A172 (cell line): ENCODE results near the gene MROH8. TPM values are rescaled to one million over a fixed set of nuclear protein-coding genes. Genes with fewer than 3 reads are reported as not detected.

ENCODE experiments used
- DNase-seq: peaks from one replicate; pipeline ENCODE4 v3.0.0-alpha.2; 2015; ENCODE audit warnings: low spot score
- total RNA-seq: library from RNA; depleted of rRNA; stranded (reverse); fragments of >200 nt; shearing (Covaris generic); gene quantifications from 2 replicates; pipeline ENCODE4 v1.2.3, GENCODE V29; 2014

The MROH8 gene
- total RNA-seq, 1 experiment from 2014 or later = 9.3 TPM

DNA sequence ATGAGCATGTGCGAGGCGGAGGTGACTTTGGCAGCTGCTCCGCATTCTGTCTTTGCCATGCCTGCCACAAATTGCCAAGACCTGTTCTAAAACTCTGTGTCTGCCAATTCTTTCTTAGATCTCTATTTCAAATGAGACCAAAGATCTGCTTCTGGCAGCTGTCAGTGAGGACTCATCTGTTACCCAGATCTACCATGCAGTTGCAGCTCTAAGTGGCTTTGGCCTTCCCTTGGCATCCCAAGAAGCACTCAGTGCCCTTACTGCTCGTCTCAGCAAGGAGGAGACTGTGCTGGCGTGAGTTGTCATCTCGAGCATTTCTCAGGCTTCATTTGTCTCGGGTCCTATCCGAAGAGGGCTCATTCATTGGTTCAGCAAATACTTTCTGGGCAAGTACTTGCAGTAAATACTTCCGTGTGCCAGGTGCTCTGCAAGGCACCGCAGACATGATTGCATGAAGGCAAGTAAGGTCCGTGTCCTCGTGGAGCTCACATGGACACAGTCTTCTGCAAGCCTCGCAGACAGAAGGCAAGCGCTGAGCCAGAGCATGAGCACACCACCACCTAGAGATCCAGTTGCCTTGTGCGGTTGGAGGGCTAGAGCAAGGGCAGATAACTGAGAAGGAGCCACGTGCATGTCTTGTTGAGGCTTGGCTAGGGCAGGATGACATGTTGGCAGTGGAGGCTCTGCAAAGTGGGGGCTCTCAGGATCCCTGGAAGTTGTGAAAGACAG, 19.7 kb upstream of the MROH8 start:
- no peak for DNase-seq

DNA sequence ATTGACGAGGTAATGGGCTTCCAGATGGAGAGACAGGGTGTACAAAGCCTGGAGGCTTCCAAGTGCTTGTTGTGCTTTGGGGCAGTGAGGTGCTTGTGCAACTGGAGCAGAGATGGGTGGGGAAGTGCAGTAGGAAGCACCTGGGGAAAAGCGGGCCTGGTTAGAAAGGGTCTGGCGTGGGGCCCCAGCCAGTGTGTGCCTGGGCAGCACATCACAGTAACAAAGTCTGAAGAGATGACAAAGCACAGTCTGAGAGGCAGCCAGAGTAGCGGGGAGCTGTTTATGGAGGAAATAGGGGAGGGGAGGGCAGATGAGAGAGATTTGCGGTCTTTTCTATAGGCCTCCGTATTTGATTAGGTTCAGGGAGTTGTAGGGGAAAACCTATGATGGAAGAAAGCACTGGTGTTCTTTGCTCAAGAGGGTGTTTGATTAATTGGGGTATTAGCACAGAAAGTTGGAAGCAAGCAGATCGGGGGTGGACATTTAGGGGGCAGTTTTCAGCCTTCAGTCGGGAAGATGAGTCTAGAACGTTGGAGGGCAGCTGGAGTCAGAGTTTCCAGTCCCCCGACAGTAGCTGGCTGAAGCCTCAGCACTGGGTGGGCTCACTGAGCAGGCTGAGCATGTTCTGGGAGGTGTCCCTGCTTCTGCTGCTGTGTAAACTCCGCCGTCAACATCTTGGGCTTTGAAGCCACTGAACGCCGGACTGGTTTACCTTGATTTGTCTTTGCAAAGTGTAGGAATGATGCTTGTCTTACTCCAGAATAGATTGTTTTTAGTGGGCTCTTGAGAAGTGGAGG, 15.5 kb upstream of the MROH8 start:
- no peak for DNase-seq

DNA sequence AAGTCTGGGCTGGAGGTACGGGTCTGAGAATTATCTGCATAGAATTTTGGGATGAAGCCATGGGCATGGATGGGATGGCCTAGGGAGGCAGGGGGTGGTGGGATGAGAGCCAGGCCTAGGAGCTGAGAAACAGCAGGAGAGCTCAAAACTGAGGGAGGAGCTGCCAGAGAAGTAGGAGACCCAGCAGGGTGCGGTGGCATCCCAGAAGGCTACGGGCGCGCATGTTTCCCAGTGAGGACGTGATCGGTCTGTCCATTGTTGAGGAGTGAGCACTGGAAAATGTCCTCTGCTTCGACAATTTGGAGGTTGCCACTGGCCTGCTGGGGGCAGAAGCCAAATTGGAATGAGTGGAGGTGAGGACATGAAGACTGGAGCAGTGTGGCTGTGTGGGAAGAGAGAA, 14.5 kb upstream of the MROH8 start:
- DNase-seq = no peak

DNA sequence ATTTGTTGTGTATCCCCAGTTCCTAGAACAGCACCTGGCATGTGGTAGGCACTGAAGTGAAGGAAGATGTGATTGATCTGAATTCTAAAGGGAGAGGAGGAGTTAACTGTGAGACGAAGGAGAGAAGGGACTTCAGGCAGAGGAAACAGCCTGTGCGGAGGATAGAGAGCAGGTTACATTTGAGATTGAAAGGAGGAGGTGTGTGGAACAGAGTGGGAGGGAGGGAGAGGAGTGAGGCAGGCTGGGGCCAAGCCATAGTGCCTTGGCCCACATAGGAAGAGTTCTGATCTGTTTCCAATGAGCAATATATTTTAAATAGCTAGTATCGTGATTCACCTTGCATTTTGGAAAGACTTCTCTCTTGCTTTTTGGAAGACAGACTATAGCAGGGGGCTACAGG, 13.9 kb upstream of the MROH8 start:
- no peak for DNase-seq

DNA sequence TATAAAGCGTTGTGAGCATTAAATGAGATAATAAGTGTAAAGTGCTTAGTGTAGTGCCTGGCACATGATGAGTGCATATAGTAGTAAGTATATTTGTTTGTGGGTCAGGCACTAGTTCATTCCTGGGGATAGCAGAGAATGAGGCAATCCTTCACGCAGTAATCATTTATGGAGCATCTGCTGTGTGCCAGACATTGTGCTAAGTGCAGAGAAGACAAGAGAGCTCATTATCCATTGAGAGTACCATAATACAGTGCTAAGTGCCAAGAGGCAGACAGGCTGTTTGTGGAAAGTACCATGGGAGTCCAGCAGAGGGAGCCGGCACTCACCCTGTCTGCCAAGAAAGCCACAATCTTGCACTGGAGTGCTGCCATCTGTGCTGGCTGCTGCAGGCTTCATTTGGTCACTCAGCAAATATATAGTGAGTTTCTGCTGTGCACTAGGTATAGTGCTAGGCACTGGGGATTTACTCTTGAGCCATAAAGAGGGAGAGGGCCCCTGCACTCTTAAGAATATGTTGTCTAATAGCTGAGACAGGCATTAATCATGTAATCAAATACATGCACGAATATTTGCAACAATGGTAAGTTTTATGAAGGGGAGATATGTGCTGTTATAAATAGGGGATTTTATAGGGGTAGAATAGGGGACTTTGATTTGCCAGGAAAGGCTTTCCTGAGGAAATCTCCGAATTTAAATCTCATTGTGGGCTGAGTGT, 12.9 kb upstream of the MROH8 start:
- peak; percentile 86 for DNase-seq

DNA sequence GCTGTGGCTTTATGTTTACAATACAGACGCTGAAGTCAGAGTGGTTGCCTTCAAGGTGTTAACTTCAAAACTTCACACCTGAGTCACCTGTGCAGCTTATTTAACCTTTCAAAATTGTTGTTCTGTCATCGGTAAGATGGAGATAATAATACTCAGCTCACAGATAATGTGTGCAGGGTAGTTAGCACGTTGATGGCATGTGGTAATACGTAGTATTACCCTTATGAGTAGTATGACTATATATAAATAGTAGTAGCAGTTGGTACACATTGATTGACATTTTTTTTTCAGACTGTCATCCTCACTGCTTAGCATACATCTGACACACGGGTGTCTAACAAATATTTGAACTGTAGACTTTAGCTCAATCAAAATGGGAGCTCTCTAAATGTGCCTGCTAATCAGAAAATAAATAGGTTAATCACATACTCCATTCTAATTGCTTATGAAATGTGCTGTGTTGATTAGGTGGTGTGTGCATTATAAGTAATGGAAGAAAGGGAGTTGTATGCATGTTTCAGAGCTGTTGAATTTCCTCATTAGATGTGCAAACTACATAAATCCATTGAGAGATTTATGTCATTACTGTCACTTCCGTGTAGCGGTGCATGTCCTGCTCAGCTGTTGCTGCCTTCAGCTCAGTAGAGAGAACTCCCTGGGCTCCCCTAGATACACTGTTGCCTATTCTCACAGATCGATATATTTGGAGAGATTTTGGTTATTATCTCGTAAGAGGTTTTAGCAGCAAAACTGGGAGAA, 11.2 kb upstream of the MROH8 start:
- DNase-seq = no peak

DNA sequence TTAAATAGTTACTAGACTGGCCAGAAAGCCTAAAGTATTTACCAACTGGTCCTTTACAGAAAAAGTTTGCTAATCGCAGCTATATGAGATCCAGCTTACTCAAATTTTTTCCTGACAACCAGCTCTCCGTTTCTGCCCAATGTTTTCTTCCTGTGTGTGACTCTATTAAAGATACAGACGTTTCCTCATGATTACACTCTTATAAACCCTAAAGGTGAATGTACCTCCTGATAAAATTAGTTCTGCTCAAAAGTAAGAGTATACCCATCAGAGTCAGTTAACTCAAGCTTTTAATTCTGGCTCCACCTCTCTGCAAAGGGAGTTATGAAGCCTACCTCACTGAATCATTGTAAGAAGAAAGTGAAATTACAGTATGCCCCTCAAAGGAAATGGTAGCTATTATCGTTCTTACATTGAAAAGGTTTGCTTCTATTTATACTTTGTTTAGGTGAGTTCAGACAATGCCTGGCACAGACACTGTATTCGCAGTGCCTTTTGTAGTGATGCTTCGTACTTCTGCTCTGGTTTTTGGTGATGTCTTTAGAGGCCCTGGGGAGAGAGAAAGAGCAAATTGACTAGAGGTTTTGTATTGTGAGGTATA, 10.2 kb upstream of the MROH8 start:
- no peak for DNase-seq

DNA sequence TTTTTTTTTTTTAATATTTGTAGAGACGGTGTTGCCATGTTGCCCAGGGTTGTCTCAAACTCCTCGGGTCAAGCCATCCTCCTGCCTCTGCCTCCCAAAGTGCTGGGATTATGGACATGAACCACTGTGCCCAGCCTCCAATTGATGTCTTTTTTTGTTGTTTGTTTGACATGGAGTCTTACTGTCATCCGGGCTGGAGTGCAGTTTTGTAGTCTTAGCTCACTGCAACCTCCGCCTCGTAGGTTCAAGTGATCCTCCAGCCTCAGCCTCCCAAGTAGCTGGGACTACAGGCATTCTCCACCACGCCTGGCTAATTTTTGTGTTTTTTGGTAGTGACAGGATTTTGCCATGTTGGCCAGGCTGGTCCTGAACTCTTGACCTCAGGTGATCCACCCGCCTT, 9.4 kb upstream of the MROH8 start:
- DNase-seq = no peak

DNA sequence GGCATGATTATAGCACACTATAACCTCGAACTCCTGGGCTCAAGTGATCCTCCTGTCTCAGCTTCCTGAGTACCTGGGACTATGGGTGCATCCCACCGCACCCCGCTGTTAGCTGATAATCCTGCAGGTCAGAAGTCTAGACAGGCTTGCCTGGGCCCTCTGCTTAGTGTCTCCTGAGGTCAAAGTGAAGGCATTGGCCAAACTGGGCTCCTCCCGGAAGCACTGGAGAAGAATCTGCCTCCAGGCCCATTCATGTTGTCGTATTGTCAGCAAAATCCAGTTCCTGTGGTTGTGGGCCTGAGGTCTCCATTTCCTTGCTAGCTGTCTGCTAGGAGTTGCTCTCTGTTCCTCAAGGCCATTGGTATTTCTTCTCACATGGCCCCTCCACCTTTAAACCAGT, 6.3 kb upstream of the MROH8 start:
- DNase-seq = no peak

DNA sequence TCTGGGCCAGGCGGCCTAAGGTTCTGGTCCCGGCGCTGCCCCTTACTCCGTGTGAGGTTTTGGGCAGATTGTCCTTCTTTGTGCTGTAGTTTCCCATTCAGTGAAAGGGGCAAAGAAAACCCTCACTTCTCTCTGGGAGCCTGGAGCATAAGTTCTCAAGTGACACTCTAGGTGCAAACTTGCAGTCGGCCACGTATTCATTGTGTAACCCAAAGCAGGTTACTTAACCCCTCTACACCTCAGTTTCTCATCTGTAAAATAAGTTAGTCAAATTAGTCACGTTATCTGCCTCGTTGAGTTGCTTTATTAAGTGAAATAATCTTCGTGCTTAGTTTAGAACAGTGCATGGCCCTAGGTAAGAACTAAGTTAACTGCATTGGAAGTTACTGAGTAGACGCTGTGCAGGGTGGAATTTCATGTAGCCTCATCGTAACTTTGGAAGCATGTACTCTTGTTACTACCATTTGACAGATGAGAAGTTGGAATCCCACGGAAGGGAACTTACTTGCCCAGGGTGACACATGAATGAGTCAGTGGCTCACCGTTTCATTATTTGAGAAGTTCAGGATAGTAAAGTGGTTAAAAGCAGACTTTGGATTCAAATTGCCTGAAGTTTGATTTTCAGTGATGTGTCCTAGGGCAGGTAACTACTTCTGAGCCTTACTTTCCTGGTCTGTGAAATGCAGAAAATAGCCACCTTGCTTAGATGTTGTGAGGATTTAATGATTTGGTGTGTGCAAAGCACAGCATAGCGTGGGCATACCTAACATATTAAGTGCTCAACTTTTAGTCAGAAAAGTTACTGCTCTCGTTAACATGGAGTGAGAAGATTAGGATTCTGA, 556 bp upstream of the MROH8 start:
- DNase-seq = peak; percentile 48

DNA sequence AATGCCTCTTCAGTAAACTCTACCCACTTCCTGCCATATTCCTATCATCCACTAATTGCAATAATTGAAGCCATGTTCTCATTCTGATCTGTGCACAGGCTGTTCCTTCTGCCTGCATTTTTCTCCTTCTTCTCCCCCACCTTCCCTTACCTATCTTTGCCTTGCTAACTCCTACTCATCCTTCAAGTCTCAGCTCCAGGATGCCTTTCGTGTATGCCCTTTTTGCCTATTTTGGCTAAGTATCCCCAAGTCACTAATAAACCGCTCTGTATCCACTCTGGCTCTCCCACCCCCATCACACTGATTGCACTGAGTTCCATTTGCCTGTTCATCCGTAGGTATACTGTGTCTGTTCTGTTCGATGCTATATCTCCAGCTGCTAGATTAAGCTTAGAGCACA, 6.5 kb downstream of the MROH8 start:
- DNase-seq = no peak

DNA sequence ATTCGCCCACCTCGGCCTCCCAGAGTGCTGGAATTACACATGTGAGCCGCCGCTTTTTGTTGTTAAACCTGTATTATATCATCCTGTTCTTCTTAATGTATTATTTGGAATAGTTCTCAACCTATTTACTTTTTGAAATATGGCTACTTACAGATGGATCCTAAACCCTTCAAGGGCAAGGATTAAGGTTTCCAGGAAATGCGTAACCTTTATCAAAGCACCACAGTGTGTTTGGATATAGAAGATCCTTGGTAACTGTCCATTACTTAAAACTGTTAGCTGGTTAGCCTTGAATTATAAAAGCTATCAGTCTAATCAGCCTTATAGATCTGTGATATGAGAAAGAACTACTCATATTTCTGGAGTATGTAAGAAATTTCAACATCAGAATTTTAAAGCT, 12.5 kb downstream of the MROH8 start:
- no peak for DNase-seq

DNA sequence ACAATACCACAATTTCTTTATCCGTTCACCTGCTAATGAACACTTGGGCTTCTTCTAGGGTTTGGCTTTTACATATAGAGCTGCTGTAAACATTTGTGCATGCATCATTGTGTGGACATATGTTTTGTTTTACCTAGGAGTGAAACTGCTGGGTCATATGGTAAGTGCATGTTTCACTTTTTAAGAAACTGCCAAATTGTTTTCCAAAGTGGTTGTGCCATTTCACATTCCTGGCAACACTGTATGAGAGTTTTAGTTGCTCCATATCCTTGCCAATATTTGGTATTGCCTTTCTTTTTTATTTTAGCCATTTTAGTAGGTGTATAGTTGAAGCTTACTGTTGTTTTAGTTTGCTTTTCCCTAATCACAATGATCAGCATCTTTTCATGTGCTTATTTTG, 14.3 kb downstream of the MROH8 start:
- no peak for DNase-seq

DNA sequence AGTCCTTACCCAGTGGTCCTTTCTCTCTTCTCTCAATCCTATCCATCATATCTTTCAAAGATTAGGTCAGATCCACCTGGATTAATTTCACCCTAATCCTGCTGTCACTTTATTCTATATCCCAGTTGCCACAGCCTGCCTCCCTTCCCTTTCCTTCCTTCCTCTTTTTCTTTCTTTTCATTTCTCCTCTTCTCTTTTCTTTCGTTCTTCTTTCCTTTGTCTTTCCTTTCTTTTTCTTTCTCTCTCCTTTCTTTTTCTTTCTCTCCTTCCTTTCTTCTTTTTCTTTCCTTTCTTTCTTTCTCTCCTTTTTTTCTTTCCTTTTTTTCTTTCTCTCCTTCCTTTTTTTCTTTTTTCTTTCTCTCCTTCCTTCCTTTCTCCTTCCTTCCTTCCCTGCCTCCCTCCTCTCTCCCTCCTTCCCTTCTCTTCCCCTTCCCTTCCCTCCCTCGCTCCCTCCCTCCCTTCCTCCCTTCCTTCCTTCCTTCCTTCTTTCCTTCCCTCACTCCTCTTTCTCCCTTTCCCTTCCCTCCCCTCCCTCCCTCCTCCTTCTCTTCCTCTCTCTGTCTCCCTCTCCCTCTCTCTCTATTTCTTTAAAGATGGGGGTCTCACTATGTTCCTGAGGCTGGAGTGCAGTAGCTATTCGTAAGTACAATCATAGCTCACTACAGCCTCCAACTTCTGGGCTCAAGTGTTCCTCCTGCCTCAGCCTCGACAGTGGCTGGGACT, 15.4 kb downstream of the MROH8 start:
- no peak for DNase-seq

DNA sequence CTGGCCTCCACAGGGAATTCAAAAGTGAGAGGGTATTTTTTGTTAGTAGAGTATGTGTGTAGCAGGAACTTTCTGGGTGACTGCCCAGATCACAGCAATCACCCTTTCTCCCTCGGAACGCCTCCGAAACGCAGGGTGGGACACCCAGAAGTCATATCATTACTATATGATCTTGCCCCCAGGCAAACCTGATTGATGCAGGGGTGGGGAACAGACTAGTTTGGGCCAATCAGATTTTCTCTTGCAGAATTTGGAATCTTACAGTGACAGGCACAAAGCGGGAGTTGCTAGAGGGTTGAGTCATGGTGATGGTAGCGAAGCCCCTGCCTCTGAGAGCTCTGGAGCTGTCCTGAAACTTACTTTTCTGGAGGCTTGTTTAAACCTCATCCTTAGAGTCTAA, 16.7 kb downstream of the MROH8 start:
- no peak for DNase-seq

DNA sequence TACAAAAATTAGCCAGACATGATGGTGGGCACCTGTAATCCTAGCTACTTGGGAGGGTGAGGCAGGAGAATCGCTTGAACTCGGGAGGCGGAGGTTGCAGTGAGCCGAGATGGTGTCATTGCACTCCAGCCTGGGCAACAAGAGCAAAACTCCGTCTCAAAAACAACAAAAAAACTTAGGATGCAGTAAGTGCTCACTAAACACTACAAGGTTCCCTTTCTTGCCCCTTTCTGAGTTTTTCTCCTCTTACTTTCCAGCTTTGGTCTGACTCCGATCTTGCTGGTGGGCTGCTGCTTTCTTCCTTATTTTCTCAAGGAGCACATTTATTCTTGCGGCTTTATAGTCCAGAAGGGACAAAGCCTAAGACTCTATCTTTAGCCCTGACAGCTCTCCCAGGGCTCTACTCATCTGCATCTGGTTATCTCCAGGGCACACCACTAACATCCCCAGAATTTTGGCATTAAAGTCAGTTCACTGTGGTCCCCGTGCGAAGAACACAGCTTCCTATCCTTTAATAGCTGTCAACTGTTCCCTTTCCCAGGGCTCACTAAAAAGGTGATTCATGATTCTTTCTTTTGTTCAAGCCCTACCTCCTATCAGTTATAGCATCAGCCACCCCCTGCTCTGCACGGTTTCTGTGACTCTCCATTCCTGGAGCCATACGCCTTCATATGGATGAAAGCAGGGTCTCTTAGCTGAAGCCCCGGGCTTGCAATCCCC, 17.4 kb downstream of the MROH8 start:
- no peak for DNase-seq

DNA sequence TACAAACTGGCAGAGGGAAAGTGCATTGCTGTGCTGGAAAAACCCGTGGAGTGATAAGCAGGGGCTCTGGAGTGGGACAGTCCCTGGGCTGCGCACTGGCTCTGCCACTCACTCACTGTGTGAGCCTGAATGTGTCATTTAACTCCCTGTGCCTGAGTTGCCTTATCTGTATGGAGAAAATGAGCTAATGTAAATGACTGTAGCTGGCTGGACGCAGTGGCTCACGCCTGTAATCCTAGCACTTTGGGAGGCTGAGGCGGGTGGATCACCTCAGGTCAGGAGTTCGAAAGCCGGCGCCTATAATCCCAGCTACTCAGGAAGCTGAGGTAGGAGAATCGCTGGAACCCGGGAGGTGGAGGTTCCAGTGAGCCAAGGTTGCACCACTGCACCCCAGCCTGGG, 18.7 kb downstream of the MROH8 start:
- DNase-seq = no peak

DNA sequence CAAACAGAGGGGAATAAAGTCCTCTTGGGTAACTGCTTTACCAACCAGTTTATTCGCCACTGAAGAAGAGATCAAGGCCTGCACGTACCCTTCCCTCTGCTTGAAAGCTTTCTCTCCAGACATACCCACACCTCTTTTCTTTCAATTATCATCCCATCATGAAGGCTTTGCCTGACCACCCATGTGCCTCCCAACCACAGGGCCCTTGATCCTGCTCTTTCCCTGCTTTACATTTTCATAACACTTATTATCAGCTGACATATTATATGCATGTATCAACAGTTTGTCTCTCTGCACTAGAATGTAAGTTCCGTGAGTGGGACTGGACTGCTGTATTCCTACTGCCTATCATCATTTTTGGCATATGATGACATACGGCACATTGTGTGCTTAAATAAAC, 21.1 kb downstream of the MROH8 start:
- DNase-seq = no peak

DNA sequence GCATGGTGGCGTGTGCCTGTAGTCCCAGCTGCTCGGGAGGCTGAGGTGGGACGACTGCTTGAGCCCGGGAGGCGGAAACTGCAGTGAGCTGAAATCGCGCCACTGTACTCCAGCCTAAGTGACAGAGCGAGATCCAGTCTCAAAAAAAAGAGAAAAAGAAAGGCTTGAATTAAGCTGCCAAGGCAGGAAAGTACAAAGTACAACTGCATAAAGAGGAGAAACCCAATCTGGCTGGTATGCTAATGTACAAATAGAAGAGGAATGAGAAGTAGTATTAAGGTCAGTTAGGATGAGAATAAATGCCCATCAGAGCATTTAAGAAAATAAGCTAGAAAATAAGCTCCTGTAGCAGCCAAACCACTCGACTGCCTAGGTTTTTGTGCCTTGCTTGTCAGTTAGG, 23.4 kb downstream of the MROH8 start:
- no peak for DNase-seq
